SJSA1 (cell line): Measurements from ENCODE around the gene L3MBTL1. TPM values are rescaled to one million over a fixed set of nuclear protein-coding genes. Genes with fewer than 3 reads are reported as not detected.

ENCODE experiments used
- DNase-seq, 2 experiments: peaks; one replicate each; pipeline ENCODE4 v3.0.0-alpha.2; 2015 to 2020; ENCODE audit warnings: low spot score in 2 of 2, low read depth in 1 of 2
- H3K27ac ChIP-seq: fragments of 250-450 bp; sonication (Bioruptor Pico); 2 replicates; pipeline ENCODE4 v1.5.1; 2020; ENCODE audit warnings: mild to moderate bottlenecking, moderate library complexity
- H3K27me3 ChIP-seq: fragments of 250-450 bp; sonication (Bioruptor Pico); replicated peaks from 2 replicates; pipeline ENCODE4 v1.5.1; 2020; ENCODE audit warnings: mild to moderate bottlenecking, moderate library complexity
- H3K36me3 ChIP-seq: fragments of 250-450 bp; sonication (Bioruptor Pico); 2 replicates; pipeline ENCODE4 v1.5.1; 2020; ENCODE audit warnings: mild to moderate bottlenecking
- H3K4me1 ChIP-seq: fragments of 250-450 bp; sonication (Bioruptor Pico); replicated peaks from 2 replicates; pipeline ENCODE4 v1.6.1; 2021; ENCODE audit warnings: mild to moderate bottlenecking
- H3K4me3 ChIP-seq: fragments of 250-450 bp; sonication (Bioruptor Pico); 2 replicates; pipeline ENCODE4 v1.5.1; 2020; ENCODE audit warnings: mild to moderate bottlenecking
- H3K9me3 ChIP-seq: fragments of 250-450 bp; sonication (Bioruptor Pico); replicated peaks from 2 replicates; pipeline ENCODE4 v1.5.1; 2020; ENCODE audit warnings: mild to moderate bottlenecking
- total RNA-seq: library from RNA; depleted of rRNA; stranded (reverse); fragments of >200 nt; shearing (Covaris generic); gene quantifications from 2 replicates; pipeline ENCODE4 v1.2.3, GENCODE V29; 2014

Gene L3MBTL1
- total RNA-seq, 1 experiment from 2014 or later: not detected

- H3K4me1 ChIP-seq: no peaks in the 10 kb centered on the region
- no peaks in the 10 kb centered on the region for H3K27me3 ChIP-seq
- no peak for DNase-seq
- H3K4me3 ChIP-seq: no peak overlapping the region
- H3K27ac ChIP-seq: no peak overlapping the region
- H3K9me3 ChIP-seq: no peaks in the 10 kb centered on the region
- no peaks in the 10 kb centered on the region for H3K36me3 ChIP-seq
Observed at GRCh38 chr20:43564993-43565757, 57.7 kb downstream of the L3MBTL1 start.

GRCh38 chr20:43565758-43566104 lies 58.2 kb downstream of the L3MBTL1 start:
- no peaks in the 10 kb centered on the region for H3K9me3 ChIP-seq
- no peak overlapping the region for H3K4me3 ChIP-seq
- DNase-seq: no peak
- no peaks in the 10 kb centered on the region for H3K36me3 ChIP-seq
- no peaks in the 10 kb centered on the region; the same call in 1 of the 2 replicates for H3K27me3 ChIP-seq
- H3K4me1 ChIP-seq: no peaks in the 10 kb centered on the region
- no peak overlapping the region for H3K27ac ChIP-seq

- no peak for DNase-seq
- no peaks in the 10 kb centered on the region for H3K9me3 ChIP-seq
- no peaks in the 10 kb centered on the region for H3K36me3 ChIP-seq
- no peak overlapping the region for H3K27ac ChIP-seq
- H3K4me1 ChIP-seq: no peaks in the 10 kb centered on the region
- no peak overlapping the region for H3K4me3 ChIP-seq
- no peaks in the 10 kb centered on the region; the same call in 1 of the 2 replicates for H3K27me3 ChIP-seq
Observed at GRCh38 chr20:43567477-43567876, 60.0 kb downstream of the L3MBTL1 start.

- Histone ChIP-seq H3K36me3 (no peaks in the 10 kb centered on the region), H3K9me3 (no peaks in the 10 kb centered on the region), H3K27me3 (no peaks in the 10 kb centered on the region; the same call in 1 of the 2 replicates), H3K27ac (no peak overlapping the region), H3K4me3 (no peak overlapping the region), H3K4me1 (no peaks in the 10 kb centered on the region)
- DNase-seq: no peak
Observed at GRCh38 chr20:43568706-43569105, 61.2 kb downstream of the L3MBTL1 start.

GRCh38 chr20:43569282-43569681 lies 61.8 kb downstream of the L3MBTL1 start:
- H3K4me1 ChIP-seq: no peaks in the 10 kb centered on the region
- H3K4me3 ChIP-seq: no peak overlapping the region
- no peak for DNase-seq
- no peak overlapping the region for H3K27ac ChIP-seq
- H3K36me3 ChIP-seq: no peaks in the 10 kb centered on the region
- H3K27me3 ChIP-seq: no peaks in the 10 kb centered on the region; the same call in 1 of the 2 replicates
- no peaks in the 10 kb centered on the region for H3K9me3 ChIP-seq

- Histone ChIP-seq H3K27me3 (no peaks in the 10 kb centered on the region; the same call in 1 of the 2 replicates), H3K36me3 (no peaks in the 10 kb centered on the region), H3K9me3 (no peaks in the 10 kb centered on the region), H3K4me3 (no peak overlapping the region), H3K4me1 (no peaks in the 10 kb centered on the region), H3K27ac (no peak overlapping the region)
- no peak for DNase-seq
Observed at GRCh38 chr20:43570496-43570895, 63.0 kb downstream of the L3MBTL1 start.

- H3K4me3 ChIP-seq: no peak overlapping the region
- H3K36me3 ChIP-seq: no peaks in the 10 kb centered on the region
- no peaks in the 10 kb centered on the region for H3K4me1 ChIP-seq
- H3K27ac ChIP-seq: no peak overlapping the region
- no peak for DNase-seq
- no peaks in the 10 kb centered on the region; the same call in 1 of the 2 replicates for H3K27me3 ChIP-seq
- no peaks in the 10 kb centered on the region for H3K9me3 ChIP-seq
Observed at GRCh38 chr20:43571310-43571709, 63.8 kb downstream of the L3MBTL1 start.

GRCh38 chr20:43571771-43572170 lies 64.3 kb downstream of the L3MBTL1 start:
- H3K4me3 ChIP-seq: no peak overlapping the region
- no peaks in the 10 kb centered on the region for H3K36me3 ChIP-seq
- no peak overlapping the region for H3K27ac ChIP-seq
- no peaks in the 10 kb centered on the region for H3K4me1 ChIP-seq
- H3K27me3 ChIP-seq: no peaks in the 10 kb centered on the region; the same call in 1 of the 2 replicates
- H3K9me3 ChIP-seq: no peaks in the 10 kb centered on the region
- no peak for DNase-seq

- no peaks in the 10 kb centered on the region for H3K4me1 ChIP-seq
Observed at GRCh38 chr20:43572891-43573290, 65.4 kb downstream of the L3MBTL1 start.

GRCh38 chr20:43576108-43576507 lies 68.6 kb downstream of the L3MBTL1 start:
- no peak for DNase-seq
- no peak overlapping the region for H3K4me3 ChIP-seq

More at GRCh38 chr20:43572891-43573290, 65.4 kb downstream of the L3MBTL1 start:
- no peak for DNase-seq
- H3K4me3 ChIP-seq: no peak overlapping the region
- H3K36me3 ChIP-seq: no peaks in the 10 kb centered on the region
- no peaks in the 10 kb centered on the region for H3K9me3 ChIP-seq
- no peak overlapping the region for H3K27ac ChIP-seq
- H3K27me3 ChIP-seq: no peaks in the 10 kb centered on the region; the same call in 1 of the 2 replicates

GRCh38 chr20:43579861-43580793 lies 72.6 kb downstream of the L3MBTL1 start:
- Histone ChIP-seq H3K4me3 (no peak overlapping the region), H3K27me3 (no peaks in the 10 kb centered on the region), H3K36me3 (no peaks in the 10 kb centered on the region), H3K27ac (no peak overlapping the region), H3K9me3 (no peaks in the 10 kb centered on the region), H3K4me1 (peaks cover 18% of the 10 kb centered on the region)
- DNase-seq: no peak

More at GRCh38 chr20:43576108-43576507, 68.6 kb downstream of the L3MBTL1 start:
- Histone ChIP-seq H3K9me3 (no peaks in the 10 kb centered on the region), H3K36me3 (no peaks in the 10 kb centered on the region), H3K4me1 (no peaks in the 10 kb centered on the region), H3K27ac (no peak overlapping the region), H3K27me3 (no peaks in the 10 kb centered on the region)

- Histone ChIP-seq H3K36me3 (no peaks in the 10 kb centered on the region), H3K4me1 (peaks cover 27% of the 10 kb centered on the region), H3K4me3 (no peak overlapping the region), H3K27me3 (no peaks in the 10 kb centered on the region), H3K27ac (no peak overlapping the region), H3K9me3 (no peaks in the 10 kb centered on the region)
- no peak for DNase-seq
Observed at GRCh38 chr20:43583133-43583864, 75.8 kb downstream of the L3MBTL1 start.

GRCh38 chr20:43583982-43584432 lies 76.5 kb downstream of the L3MBTL1 start:
- Histone ChIP-seq H3K9me3 (no peaks in the 10 kb centered on the region), H3K27ac (peak overlapping the region; percentile 34), H3K36me3 (no peaks in the 10 kb centered on the region), H3K4me1 (peaks cover 27% of the 10 kb centered on the region), H3K4me3 (no peak overlapping the region), H3K27me3 (no peaks in the 10 kb centered on the region)
- peak; percentile 62 to 81 for DNase-seq
